SK-N-MC (cell line): ENCODE data around the gene LARGE1.

Experiments
- EZH2 ChIP-seq: fragments of 200-600 bp; sonication (generic); IDR thresholded peaks from one replicate; pipeline ENCODE4 v1.6.1; 2017; ENCODE audit warnings: antibody characterized with exemption
- POLR2AphosphoS5 ChIP-seq: IDR thresholded peaks from 2 replicates; pipeline ENCODE4 v1.6.1; 2012; ENCODE audit warnings: mild to moderate bottlenecking, low read depth, low read length, borderline replicate concordance

- TF ChIP-seq POLR2AphosphoS5: no peak
- TF ChIP-seq EZH2: no peak
Measured at GRCh38 chr22:33882991-33883390, 37.3 kb downstream of the LARGE1 start.
